ENCODE results near the gene VAV2. TPM values are rescaled to one million over a fixed set of nuclear protein-coding genes. Genes with fewer than 3 reads are reported as not detected.

Gene VAV2
- total and polyA plus RNA-seq, 2 of the 4 experiments (the other 2 are of a cell fraction), result 10.8 to 13.4 TPM

GRCh38 chr9:133950192-133950591 lies 41.9 kb downstream of the VAV2 start:
- DNase-seq, result no peak
- Histone ChIP-seq H4K20me1 (ENCODE audit: insufficient read depth, low read length) (peaks cover 76% of the 10 kb centered on the region), H3K9me3 (ENCODE audit: control insufficient read depth, insufficient read depth, low read length) (no peaks in the 10 kb centered on the region), H3K9ac (ENCODE audit: low read depth, low read length) (no peak overlapping the region), H3K9me1 (ENCODE audit: insufficient read depth, low read length) (no peaks in the 10 kb centered on the region), H4K5ac (ENCODE audit: low read depth, low read length) (no peak overlapping the region), H2BK120ac (ENCODE audit: low read depth, low read length) (no peak overlapping the region), H2BK15ac (ENCODE audit: low read depth, low read length) (no peak overlapping the region), H3K4ac (ENCODE audit: low read depth, low read length) (no peak overlapping the region), H3K79me1 (ENCODE audit: low read depth in 1 of 2, low read length in 2 of 2) (peaks cover 22 to 88% of the 10 kb centered on the region in 2 experiments), H3K36me3 (ENCODE audit: control insufficient read depth, insufficient read depth, low read length) (0 out of 2 replicates have a peak, but pooled peaks cover 2% of the 10 kb centered on the region), H3K23ac (ENCODE audit: low read depth, low read length) (no peak overlapping the region), H3K18ac (ENCODE audit: low read depth, low read length) (no peak overlapping the region), H2BK20ac (ENCODE audit: low read depth, low read length) (no peak overlapping the region), H4K91ac (ENCODE audit: insufficient read depth, low read depth, low read length) (no peak overlapping the region), H3K14ac (replicated peaks; ENCODE audit: low read depth, low read length) (no peak overlapping the region), H3K4me2 (ENCODE audit: low read depth, low read length) (no peak overlapping the region), H2AK5ac (ENCODE audit: low read depth, low read length) (no peak overlapping the region), H3K4me3 (ENCODE audit: insufficient read depth, low read depth, low read length) (no peak overlapping the region), H2AK9ac (replicated peaks; ENCODE audit: low read depth, low read length, poor library complexity) (no peak overlapping the region), H3K4me1 (ENCODE audit: control insufficient read depth, insufficient read depth, low read length) (peaks cover 9% of the 10 kb centered on the region), H2BK5ac (ENCODE audit: low read depth, low read length, poor library complexity, severe bottlenecking) (no peak overlapping the region), H3K27me3 (ENCODE audit: control insufficient read depth, insufficient read depth, low read length) (no peaks in the 10 kb centered on the region), H2AFZ (replicated peaks; ENCODE audit: low read length, poor library complexity) (no peak overlapping the region), H3K27ac (ENCODE audit: insufficient read depth, low read length) (no peak overlapping the region), H3K56ac (ENCODE audit: extremely low read depth, insufficient read depth, low read length) (no peak overlapping the region), H4K8ac (ENCODE audit: low read depth in 2 of 2, low read length in 2 of 2) (no peak overlapping the region)
- dilution Hi-C loops (cut with HindIII; ENCODE audit: low sequenced_read_pairs, unreplicated experiment), result no loop called here
- WGBS, 2 experiments (ENCODE audit: extremely low coverage in 2 of 2, insufficient read length in 1 of 2), result 67% methylated on average over 5 of the region's 13 CpGs; no CpG with 5 or more reads in 1 of the 2 experiments
- ChIA-PET CTCF (interaction anchor here (0.6 kb wide), 1 partner anchor 24 kb away, joined by 4 read pairs; no protein-coding TSS in a partner anchor), POLR2A (ENCODE audit: unreplicated experiment) (no interaction called here)
- TF ChIP-seq SMC3 (IDR thresholded peaks at IDR 0.05; ENCODE audit: low read depth, low read length) (no peak), MAFK (IDR thresholded peaks at IDR 0.05; ENCODE audit: low read depth, low read length) (no peak), USF2 (IDR thresholded peaks at IDR 0.05; ENCODE audit: low read depth, low read length) (no peak), POLR2A (IDR thresholded peaks at IDR 0.05; ENCODE audit: low read depth, low read length) (no peak), MAZ (IDR thresholded peaks at IDR 0.05; ENCODE audit: borderline replicate concordance, low read depth, low read length) (no peak), NFE2L2 (IDR thresholded peaks at IDR 0.05; ENCODE audit: low read depth, low read length) (no peak), BHLHE40 (IDR thresholded peaks at IDR 0.05; ENCODE audit: low read depth, low read length) (no peak), FOS (IDR thresholded peaks at IDR 0.05; ENCODE audit: low read depth, low read length) (no peak), CEBPB (IDR thresholded peaks at IDR 0.05; ENCODE audit: low read depth, low read length) (no peak), CTCF (conservative IDR thresholded peaks at IDR 0.05; ENCODE audit: low read depth, low read length) (no peak), CHD1 (IDR thresholded peaks at IDR 0.05; ENCODE audit: low read depth, low read length) (no peak), RCOR1 (IDR thresholded peaks at IDR 0.05; ENCODE audit: insufficient replicate concordance, low read length) (no peak), MXI1 (IDR thresholded peaks at IDR 0.05; ENCODE audit: borderline replicate concordance, low read depth, low read length) (no peak), RAD21 (IDR thresholded peaks at IDR 0.05; ENCODE audit: low read length) (no peak), RFX5 (IDR thresholded peaks at IDR 0.05; ENCODE audit: low read depth, low read length) (no peak)
- TF ChIP-seq, protein P1, sequence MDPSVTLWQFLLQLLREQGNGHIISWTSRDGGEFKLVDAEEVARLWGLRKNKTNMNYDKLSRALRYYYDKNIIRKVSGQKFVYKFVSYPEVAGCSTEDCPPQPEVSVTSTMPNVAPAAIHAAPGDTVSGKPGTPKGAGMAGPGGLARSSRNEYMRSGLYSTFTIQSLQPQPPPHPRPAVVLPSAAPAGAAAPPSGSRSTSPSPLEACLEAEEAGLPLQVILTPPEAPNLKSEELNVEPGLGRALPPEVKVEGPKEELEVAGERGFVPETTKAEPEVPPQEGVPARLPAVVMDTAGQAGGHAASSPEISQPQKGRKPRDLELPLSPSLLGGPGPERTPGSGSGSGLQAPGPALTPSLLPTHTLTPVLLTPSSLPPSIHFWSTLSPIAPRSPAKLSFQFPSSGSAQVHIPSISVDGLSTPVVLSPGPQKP (IDR thresholded peaks at IDR 0.05; ENCODE audit: borderline replicate concordance, low read depth, low read length), result no peak
- no TSS peak for BruUV-seq (replicated peaks)
- ATAC-seq (ENCODE audit: low read depth), result no peak
- in situ Hi-C loops (cut with MboI; ENCODE audit: low sequenced_read_pairs), result no loop called here
- intact Hi-C loops (cut with micrococcal nuclease), result no loop called here
